Non-pigmented ciliary epithelial cell (primary cell): ENCODE measurements around the gene OR10G4.
"Not testable (repeated sequence)": the region's sequence is repeated elsewhere in the genome, so short reads cannot be mapped to it uniquely, and the experiment has no call there.

ENCODE experiments used
- DNase-seq: peaks from one replicate; pipeline ENCODE4 v3.0.0-alpha.2; 2010; ENCODE audit warnings: low read depth

OR10G4 gene, protein sequence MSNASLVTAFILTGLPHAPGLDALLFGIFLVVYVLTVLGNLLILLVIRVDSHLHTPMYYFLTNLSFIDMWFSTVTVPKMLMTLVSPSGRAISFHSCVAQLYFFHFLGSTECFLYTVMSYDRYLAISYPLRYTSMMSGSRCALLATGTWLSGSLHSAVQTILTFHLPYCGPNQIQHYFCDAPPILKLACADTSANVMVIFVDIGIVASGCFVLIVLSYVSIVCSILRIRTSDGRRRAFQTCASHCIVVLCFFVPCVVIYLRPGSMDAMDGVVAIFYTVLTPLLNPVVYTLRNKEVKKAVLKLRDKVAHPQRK

GRCh38 chr11:124012697-124013096 lies at the start of gene OR10G4:
Gene OR10G4 (plus strand): TSS chr11:124012997. CDS start chr11:124015575, 2,578 bp downstream.
- DNase-seq: no peak

DNA sequence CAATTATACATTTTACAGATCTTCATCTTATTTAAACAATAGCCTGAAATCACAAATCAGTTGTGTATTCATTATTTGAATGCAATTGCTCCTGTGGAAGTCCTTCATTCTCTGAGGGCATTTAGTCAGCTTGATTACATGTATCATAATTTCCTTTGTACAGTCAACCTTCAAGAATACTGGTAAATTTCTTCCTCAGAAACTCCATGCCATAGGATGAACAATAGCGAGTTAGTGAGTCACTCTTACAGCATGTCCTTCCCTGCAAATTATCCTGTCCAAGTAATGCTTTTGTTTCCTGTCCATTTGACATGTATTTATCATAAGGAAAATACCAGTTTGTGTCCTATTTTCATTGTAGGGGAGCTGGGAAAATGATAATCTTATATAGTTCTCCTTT lies 39.0 kb upstream of the OR10G4 start:
- peak; percentile 68 for DNase-seq

DNA sequence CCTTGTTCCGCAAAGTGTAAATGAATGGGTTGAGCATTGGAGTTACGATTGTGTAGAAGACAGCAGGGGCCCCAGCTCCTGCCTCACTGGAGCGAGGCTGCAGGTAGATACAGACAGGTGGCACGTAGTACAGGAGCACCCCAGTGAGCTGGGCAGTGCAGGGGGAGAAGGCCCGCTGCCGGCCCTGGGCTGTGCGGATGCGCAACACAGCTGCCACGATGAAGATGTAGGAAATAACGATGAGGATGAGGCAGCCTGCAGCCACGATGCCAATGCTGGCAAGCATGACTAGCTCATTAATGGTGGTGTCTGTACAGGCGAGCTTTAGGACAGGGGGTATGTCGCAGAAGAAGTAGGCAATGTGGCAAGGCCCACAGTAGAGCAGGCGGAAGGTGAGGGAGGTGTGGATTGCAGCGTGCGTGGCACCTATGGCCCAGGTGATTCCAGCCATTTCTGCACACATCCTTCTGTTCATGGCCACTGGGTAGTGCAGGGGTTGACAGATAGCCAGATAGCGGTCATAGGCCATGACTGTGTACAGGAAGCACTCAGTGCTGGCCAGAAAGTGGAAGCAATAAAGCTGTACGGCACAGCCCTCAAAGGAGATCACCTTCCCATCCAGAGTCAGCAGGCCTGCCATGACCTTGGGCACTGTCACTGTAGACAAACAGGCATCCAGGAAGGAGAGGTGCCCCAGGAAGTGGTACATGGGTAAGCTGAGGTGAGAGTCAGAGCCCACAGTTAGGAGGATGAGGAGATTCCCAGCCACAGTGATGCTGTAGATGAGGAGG lies 35.8 kb upstream of the OR10G4 start:
- no peak for DNase-seq

- no peak for DNase-seq
Observed at GRCh38 chr11:123977731-123978347, 35.0 kb upstream of the OR10G4 start, which contains the start of gene OR10S1. Gene OR10S1 (minus strand): TSS chr11:123977781. CDS start chr11:123977664, 117 bp downstream.

DNA sequence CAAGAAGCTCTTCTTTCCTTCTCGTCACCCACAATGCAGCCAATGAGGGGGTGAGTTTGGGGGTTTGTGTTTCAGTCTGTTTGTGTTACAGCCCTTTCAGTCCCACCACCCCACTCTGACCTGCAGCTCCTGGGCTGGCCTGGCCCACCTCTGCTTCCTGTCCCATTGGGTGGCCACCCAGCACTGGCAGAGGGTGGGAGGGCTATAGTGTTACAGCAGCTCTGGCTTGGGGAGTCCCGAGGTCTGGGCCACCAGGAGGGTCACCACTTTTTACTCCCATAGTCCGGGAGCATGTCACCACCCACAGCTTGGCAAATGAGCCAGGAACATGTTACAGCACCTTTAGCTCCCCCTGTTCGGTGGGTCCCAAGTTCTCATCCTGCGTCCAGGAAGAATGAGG lies 33.5 kb upstream of the OR10G4 start:
- DNase-seq: no peak

GRCh38 chr11:123995119-123995518 lies 17.7 kb upstream of the OR10G4 start, which contains the start of gene OR10G6:
Gene OR10G6 (minus strand): TSS chr11:123995161. CDS start chr11:123995161, 0 bp downstream.
- DNase-seq: no peak

DNA sequence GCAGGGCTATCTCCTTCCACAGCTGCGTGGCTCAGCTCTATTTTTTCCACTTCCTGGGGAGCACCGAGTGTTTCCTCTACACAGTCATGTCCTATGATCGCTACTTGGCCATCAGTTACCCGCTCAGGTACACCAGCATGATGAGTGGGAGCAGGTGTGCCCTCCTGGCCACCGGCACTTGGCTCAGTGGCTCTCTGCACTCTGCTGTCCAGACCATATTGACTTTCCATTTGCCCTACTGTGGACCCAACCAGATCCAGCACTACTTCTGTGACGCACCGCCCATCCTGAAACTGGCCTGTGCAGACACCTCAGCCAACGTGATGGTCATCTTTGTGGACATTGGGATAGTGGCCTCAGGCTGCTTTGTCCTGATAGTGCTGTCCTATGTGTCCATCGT lies 3.0 kb downstream of the OR10G4 start:
- DNase-seq: not testable (repeated sequence)

DNA sequence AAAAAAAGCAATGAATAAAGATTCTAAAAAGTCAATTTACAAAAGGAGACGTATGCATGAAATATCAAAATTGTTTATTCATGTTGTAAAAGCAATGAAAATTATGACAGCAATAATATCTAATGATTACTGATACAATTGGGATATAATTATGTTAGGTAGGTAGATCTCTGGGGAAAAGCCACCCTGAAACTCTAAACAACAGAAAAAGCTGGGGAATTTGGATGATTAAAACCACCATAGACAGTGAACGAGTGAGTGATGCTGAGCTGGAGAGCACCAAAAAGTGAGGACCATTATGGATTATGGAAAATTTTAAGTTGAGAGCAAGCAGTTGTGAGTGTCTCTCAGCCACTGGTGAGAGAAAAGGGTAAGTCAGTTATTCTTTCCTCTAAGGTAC lies 13.7 kb downstream of the OR10G4 start, which contains the start of gene OR10G8:
Gene OR10G8, plus strand, starts transcription at position 301 of the 400 bp plus-strand sequence. CDS start 2,825 bp downstream, outside the sequence.
- DNase-seq: no peak

DNA sequence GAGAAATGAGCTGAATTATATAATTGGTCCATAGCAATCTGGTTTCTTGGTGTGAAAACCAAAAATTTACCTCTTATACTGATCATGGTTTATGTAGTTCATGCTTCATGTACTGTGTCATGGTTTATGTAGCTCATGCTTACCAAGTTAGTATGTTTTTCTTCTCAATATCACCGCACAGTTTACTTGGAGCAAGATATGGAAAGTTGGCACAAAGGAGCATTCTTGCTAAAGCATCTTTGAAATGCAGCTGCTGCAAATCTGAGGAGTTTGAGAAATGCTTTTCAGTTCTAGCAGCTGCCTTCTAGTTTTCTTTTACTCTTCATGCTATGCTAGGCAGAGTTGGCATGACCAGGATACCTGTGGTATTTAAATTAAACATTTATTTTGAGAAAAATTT lies 23.9 kb downstream of the OR10G4 start:
- DNase-seq: no peak

DNA sequence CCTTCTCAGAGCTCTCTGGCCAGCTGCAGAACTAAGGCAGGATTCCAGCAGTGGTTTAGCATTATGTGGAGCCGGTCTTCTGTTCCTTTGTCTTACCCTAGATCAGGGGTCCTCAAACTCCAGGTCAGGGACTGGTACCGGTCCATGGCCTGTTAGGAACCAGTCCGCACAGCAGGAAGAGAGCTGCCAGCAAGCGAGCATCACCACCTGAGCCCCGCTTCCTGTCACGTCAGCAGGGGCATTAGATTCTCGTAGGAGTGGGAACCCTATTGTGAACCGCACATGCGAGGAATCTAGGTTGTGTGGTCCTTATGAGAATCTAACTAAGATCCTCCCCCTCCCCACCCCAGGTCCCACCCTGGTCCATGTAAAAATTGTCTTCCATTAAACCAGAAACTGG lies 26.8 kb downstream of the OR10G4 start:
- no peak for DNase-seq

- no peak for DNase-seq
Observed at GRCh38 chr11:124041254-124041653, 28.5 kb downstream of the OR10G4 start, which contains the start of gene OR10G7. Gene OR10G7 (minus strand): TSS chr11:124041325. CDS start chr11:124039001, 2,324 bp downstream.

DNA sequence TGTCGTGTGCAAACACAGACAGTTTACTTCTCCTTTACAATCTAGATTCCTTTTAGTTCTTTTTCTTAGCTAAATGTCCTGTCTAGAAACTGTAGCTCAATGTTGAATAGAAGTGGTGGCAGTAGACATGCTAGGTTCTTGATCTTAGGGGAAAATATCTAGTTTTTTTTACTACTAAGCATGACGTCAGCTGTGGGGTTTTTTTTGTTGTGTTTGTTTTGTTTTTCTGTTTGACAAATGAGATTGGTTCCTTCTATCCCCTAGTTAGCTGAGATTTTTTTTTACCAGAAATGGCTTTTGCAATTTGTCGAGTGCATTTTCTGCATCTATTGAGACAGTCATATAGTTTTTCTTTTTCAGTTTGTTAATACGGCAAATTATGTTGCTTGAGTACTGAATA lies 30.6 kb downstream of the OR10G4 start:
- DNase-seq: no peak

DNA sequence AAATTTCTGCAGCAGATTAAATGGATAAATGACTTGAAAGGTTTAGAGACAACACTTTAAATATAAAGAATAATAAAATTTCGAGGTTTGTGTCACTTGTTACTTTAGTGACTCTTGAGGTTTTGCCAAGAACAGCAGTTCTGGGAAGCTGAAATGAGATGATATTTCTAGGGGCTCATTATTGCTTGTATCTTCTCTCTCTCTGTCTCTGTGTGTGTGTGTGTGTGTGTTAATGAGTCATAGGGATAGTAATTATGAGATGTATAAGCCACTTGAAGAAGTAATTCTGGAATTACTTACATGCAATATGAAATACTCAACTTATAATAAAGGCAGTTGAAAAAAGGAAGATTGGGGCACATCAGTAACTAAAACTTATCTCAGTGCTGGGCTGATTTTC lies 38.0 kb downstream of the OR10G4 start:
- DNase-seq: no peak

GRCh38 chr11:124052966-124053365 lies 40.2 kb downstream of the OR10G4 start:
- no peak for DNase-seq
